ACC112 (cell line): ENCODE data around the gene C1QTNF1.
A peak's percentile ranks its signal among the peaks of the same experiment; 100 is the strongest.
"Not testable (repeated sequence)": the region's sequence is repeated elsewhere in the genome, so short reads cannot be mapped to it uniquely, and the experiment has no call there.

Experiments
- H2AFZ ChIP-seq: fragments of 200-600 bp; sonication (generic); one replicate; pipeline ENCODE4 v1.6.0; 2017; ENCODE audit warnings: antibody characterized with exemption, low read length; ENCODE audit not compliant: unreplicated experiment
- H3K27ac ChIP-seq: fragments of 200-600 bp; sonication (generic); 2 replicates; pipeline ENCODE4 v1.5.1; 2014; ENCODE audit warnings: low read depth, mild to moderate bottlenecking, antibody characterized with exemption, low read length, moderate library complexity
- H3K27me3 ChIP-seq: fragments of 200-600 bp; sonication (generic); 2 replicates; pipeline ENCODE4 v1.6.1; 2014; ENCODE audit warnings: mild to moderate bottlenecking, antibody characterized with exemption, low read length, moderate library complexity, mixed read lengths; ENCODE audit not compliant: insufficient read depth
- H3K36me3 ChIP-seq: fragments of 200-600 bp; sonication (generic); 2 replicates; pipeline ENCODE4 v1.6.1; 2016; ENCODE audit warnings: mild to moderate bottlenecking, antibody characterized with exemption, low read length, moderate library complexity, mixed read lengths; ENCODE audit not compliant: insufficient read depth
- H3K4me1 ChIP-seq: fragments of 200-600 bp; sonication (generic); one replicate; pipeline ENCODE4 v1.6.1; 2016; ENCODE audit warnings: low read length, mixed read lengths; ENCODE audit not compliant: insufficient read depth, unreplicated experiment, control insufficient read depth
- H3K4me3 ChIP-seq: fragments of 200-600 bp; sonication (generic); 2 replicates; pipeline ENCODE4 v1.5.1; 2014; ENCODE audit warnings: mild to moderate bottlenecking, low read depth, low read length
- H3K79me2 ChIP-seq: fragments of 200-600 bp; sonication (generic); one replicate; pipeline ENCODE4 v1.6.0; 2016; ENCODE audit warnings: low read length; ENCODE audit not compliant: control insufficient read depth, unreplicated experiment, insufficient read depth

The C1QTNF1 gene

GRCh38 chr17:79070266-79070880 lies 46.4 kb downstream of the C1QTNF1 start:
- Histone ChIP-seq H2AFZ (no peak overlapping the region), H3K4me3 (no peak overlapping the region), H3K27ac (no peak overlapping the region), H3K79me2 (no peaks in the 10 kb centered on the region), H3K4me1 (no peaks in the 10 kb centered on the region), H3K36me3 (no peaks in the 10 kb centered on the region), H3K27me3 (no peaks in the 10 kb centered on the region)

GRCh38 chr17:79071161-79071740 lies 47.3 kb downstream of the C1QTNF1 start:
- H3K27ac ChIP-seq = no peak overlapping the region
- H3K4me3 ChIP-seq = no peak overlapping the region
- H2AFZ ChIP-seq = no peak overlapping the region
- H3K79me2 ChIP-seq = no peaks in the 10 kb centered on the region
- no peaks in the 10 kb centered on the region for H3K27me3 ChIP-seq
- peaks cover 6% of the 10 kb centered on the region for H3K4me1 ChIP-seq
- H3K36me3 ChIP-seq = no peaks in the 10 kb centered on the region

DNA sequence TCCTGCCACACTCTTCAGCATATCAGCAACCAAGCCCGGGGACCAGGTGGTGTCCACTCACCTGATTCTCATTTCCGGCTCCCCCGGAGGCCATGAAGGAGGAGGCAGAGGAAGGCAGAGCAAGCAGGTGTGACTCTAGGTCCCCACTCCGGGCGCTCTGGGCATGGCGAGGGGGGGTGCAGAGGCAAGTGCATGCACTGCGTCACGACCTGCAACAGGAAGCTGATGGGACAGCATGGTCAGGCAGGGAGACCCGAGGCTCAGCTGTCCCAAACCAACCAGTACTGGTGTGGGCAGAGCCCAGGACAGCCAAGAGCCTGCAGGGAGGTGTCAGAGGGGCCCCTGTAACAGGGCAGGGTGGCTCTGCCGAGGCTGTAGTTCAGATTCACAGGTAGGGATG lies 48.6 kb downstream of the C1QTNF1 start:
- Histone ChIP-seq H3K36me3 (no peaks in the 10 kb centered on the region), H3K79me2 (no peaks in the 10 kb centered on the region), H2AFZ (no peak overlapping the region), H3K4me1 (peaks cover 6% of the 10 kb centered on the region), H3K27me3 (no peaks in the 10 kb centered on the region), H3K27ac (no peak overlapping the region), H3K4me3 (no peak overlapping the region)

DNA sequence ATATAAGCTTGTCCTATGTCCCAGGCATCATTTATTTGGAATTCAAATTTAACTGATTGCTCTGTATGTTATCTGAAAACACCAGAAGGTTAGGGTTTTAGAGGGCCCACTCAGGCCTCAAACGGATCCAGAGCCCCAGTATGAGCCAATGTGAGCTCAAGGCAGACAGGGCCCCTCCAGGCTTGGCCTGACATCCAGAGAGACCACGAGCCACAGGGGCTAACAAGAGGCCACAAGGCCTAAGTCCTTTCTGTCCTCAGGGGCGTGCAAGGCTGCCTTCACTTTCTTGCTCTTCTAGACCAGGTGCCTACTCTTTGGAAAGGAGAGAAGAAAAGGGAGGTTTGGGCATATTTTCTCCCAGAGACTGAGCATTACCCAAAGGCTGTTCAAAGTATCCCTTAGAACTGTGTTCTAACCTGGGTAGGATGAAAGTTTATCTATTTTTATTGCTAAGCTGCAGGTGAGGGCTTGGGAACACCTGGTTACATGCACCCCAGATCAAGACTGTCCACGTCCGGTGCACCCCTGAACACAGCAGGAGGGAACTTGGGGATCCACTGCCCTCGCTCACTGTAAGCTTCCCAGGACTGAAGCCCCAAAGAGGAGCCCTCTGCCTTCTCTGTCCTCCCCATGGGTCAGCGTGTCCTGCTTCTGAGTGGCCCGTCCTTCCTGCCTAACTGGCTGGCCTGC lies 49.2 kb downstream of the C1QTNF1 start:
- H3K27ac ChIP-seq = no peak overlapping the region
- peaks cover 6% of the 10 kb centered on the region for H3K4me1 ChIP-seq
- no peaks in the 10 kb centered on the region for H3K36me3 ChIP-seq
- no peak overlapping the region for H3K4me3 ChIP-seq
- no peaks in the 10 kb centered on the region for H3K27me3 ChIP-seq
- H2AFZ ChIP-seq = no peak overlapping the region
- H3K79me2 ChIP-seq = no peaks in the 10 kb centered on the region

DNA sequence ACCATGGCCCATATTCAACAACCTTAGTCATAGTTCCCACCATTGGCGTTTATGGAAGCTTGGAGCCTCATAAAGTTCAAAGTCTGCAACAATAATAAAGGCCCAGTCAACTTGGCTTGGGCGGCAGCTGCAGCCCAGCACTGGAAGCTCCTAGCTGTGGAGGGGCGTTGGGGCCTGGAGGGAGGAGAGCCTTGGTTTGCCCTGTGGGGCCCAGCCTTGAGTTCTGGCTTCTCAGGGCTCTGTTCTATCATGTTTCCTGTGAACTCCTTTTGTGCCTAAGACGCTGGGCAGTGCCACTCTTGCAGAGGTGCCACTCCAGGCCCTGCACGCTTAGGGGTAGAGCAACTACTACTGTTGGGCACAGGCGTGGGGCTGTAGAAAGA lies 49.7 kb downstream of the C1QTNF1 start:
- Histone ChIP-seq H2AFZ (no peak overlapping the region), H3K27me3 (no peaks in the 10 kb centered on the region), H3K79me2 (no peaks in the 10 kb centered on the region), H3K36me3 (no peaks in the 10 kb centered on the region), H3K4me1 (peaks cover 6% of the 10 kb centered on the region), H3K27ac (no peak overlapping the region), H3K4me3 (no peak overlapping the region)

DNA sequence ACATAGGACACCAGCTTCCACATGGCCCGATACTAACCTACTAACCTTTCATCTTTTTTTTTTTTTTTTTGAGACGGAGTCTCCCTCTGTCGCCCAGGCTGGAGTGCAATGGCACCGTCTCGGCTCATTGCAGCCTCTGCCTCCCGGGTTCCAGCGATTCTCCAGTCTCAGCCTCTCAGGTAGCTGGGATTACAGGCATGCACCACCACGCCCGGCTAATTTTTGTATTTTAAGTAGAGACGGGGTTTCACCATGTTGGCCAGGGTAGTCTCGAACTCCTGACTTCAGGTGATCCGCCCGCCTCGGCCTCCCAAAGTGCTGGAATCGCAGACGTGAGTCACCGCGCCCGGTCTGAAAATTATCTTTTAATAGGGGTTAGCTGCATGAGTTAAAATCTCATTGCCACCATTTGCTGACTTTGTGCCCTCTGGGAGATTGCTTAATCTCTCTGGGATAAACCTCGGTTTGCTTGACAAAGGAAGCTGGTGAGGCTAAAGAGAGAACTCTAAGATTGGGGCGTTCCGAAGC lies 50.2 kb downstream of the C1QTNF1 start:
- not testable (repeated sequence) for H3K4me3 ChIP-seq, H3K27ac ChIP-seq, H2AFZ ChIP-seq, H3K4me1 ChIP-seq, H3K36me3 ChIP-seq, H3K27me3 ChIP-seq, H3K79me2 ChIP-seq

DNA sequence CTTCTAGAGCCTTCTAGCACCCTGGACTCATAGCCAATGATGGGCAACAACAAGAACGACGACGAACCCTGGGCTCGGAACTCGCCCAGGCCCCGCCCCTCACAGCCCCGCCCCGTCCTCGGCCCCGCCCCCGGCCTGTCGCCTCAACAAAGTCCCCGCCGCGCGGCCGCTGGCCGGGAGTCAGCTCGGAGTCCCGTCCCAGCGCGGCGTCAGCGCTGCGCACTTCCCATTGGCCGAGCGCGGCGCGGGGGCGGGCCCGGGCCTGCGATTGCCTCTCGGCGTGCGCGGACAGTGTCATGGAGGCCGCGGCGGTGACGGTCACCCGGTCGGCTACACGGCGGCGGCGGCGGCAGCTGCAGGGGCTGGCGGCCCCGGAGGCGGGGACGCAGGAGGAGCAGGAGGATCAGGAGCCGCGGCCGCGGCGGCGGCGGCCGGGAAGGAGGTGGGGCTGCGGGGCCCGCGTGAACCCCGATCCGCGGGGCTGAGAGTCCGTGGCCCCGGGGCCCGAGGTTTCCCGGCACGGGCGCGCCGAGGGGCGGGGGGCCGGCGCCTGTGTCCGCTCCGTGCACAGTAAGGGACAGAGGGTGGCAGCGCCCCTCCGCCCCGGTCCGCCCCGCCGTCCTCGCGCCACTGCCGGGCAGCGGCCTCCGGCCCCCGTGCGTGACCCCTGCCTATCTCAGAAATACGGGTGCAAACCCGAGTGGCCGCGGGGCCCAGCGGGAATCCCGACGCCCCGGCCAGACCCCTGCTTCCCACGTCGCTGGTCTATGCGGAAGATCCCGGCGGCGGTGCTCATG lies 50.9 kb downstream of the C1QTNF1 start, which contains the start of gene ENGASE:
TSS of gene ENGASE (plus strand) at position 176 of the 797 bp plus-strand sequence. CDS start at position 297, 121 bp downstream.
- Histone ChIP-seq H3K36me3 (no peaks in the 10 kb centered on the region), H3K4me3 (peak within 1 kb of the TSS; percentile 87), H3K4me1 (peaks cover 6% of the 10 kb centered on the region), H2AFZ (peak within 1 kb of the TSS; percentile 93), H3K27me3 (no peaks in the 10 kb centered on the region), H3K27ac (no peak within 1 kb of the TSS), H3K79me2 (no peaks in the 10 kb centered on the region)

GRCh38 chr17:79075446-79075750 lies 51.4 kb downstream of the C1QTNF1 start:
- H3K36me3 ChIP-seq = no peaks in the 10 kb centered on the region
- H3K79me2 ChIP-seq = no peaks in the 10 kb centered on the region
- H3K4me3 ChIP-seq = peak overlapping the region; percentile 87
- H3K27me3 ChIP-seq = no peaks in the 10 kb centered on the region
- peak overlapping the region; percentile 93 for H2AFZ ChIP-seq
- no peak overlapping the region for H3K27ac ChIP-seq
- H3K4me1 ChIP-seq = peaks cover 6% of the 10 kb centered on the region

- H3K36me3 ChIP-seq = no peaks in the 10 kb centered on the region
- H3K79me2 ChIP-seq = no peaks in the 10 kb centered on the region
- H3K27ac ChIP-seq = no peak overlapping the region
- peak overlapping the region; percentile 87 for H3K4me3 ChIP-seq
- H2AFZ ChIP-seq = peak overlapping the region; percentile 93
- H3K27me3 ChIP-seq = no peaks in the 10 kb centered on the region
- peaks cover 6% of the 10 kb centered on the region for H3K4me1 ChIP-seq
These were observed 52.0 kb downstream of the C1QTNF1 start for GRCh38 chr17:79075861-79076406.

- no peak overlapping the region for H2AFZ ChIP-seq
- peaks cover 6% of the 10 kb centered on the region for H3K4me1 ChIP-seq
- no peak overlapping the region for H3K4me3 ChIP-seq
- H3K27ac ChIP-seq = no peak overlapping the region
- H3K27me3 ChIP-seq = no peaks in the 10 kb centered on the region
- no peaks in the 10 kb centered on the region for H3K36me3 ChIP-seq
- no peaks in the 10 kb centered on the region for H3K79me2 ChIP-seq
These were observed 53.6 kb downstream of the C1QTNF1 start for GRCh38 chr17:79077587-79077986.
